AG04450 (cell line): Measurements from ENCODE around the gene MUS81. TPM values are rescaled to one million over a fixed set of nuclear protein-coding genes. Genes with fewer than 3 reads are reported as not detected.

Source experiments
- CTCF ChIA-PET: fragments of 300-600, 350-600 bp; formaldehyde crosslinking; extraction: SDS; loops from one replicate; lab custom pipeline; 2022; ENCODE audit warnings: antibody characterized with exemption, inconsistent platforms; lab: Charles Lee
- POLR2A ChIA-PET: fragments of 350-600 bp; formaldehyde crosslinking; extraction: SDS; loops from one replicate; lab custom pipeline; 2021; ENCODE audit warnings: antibody characterized with exemption, inconsistent platforms; lab: Yijun Ruan, JAX
- DNase-seq: peaks from one replicate; pipeline ENCODE4 v3.0.0-alpha.2; 2011; ENCODE audit warnings: low read depth, low spot score
- H3K27ac ChIP-seq: one replicate; pipeline ENCODE4 v1.5.1; 2012; ENCODE audit warnings: low read depth, low read length, control low read depth
- H3K27me3 ChIP-seq: one replicate; pipeline ENCODE4 v1.6.0; 2012; ENCODE audit warnings: low read length; ENCODE audit not compliant: control insufficient read depth, insufficient read depth
- H3K4me3 ChIP-seq: 2 replicates; pipeline ENCODE4 v1.5.1; 2011; ENCODE audit warnings: mild to moderate bottlenecking, low read depth, low read length, control low read depth
- H3K9me3 ChIP-seq: 2 replicates; pipeline ENCODE4 v1.5.1; 2012; ENCODE audit warnings: low read length; ENCODE audit not compliant: control insufficient read depth, insufficient read depth
- polyA plus RNA-seq: library from polyadenylated mRNA; depleted of rRNA; stranded (reverse); fragments of >200 nt; gene quantifications from 2 replicates; pipeline ENCODE4 v1.2.3, GENCODE V29; 2011
- TF ChIP-seq, protein P1 (sequence below): IDR thresholded peaks from 2 replicates; pipeline ENCODE4 v1.5.1; 2011; ENCODE audit warnings: low read depth, low read length, control low read depth, inconsistent platforms

MUS81 gene
- polyA plus RNA-seq, 1 experiment: 23.8 TPM

DNA sequence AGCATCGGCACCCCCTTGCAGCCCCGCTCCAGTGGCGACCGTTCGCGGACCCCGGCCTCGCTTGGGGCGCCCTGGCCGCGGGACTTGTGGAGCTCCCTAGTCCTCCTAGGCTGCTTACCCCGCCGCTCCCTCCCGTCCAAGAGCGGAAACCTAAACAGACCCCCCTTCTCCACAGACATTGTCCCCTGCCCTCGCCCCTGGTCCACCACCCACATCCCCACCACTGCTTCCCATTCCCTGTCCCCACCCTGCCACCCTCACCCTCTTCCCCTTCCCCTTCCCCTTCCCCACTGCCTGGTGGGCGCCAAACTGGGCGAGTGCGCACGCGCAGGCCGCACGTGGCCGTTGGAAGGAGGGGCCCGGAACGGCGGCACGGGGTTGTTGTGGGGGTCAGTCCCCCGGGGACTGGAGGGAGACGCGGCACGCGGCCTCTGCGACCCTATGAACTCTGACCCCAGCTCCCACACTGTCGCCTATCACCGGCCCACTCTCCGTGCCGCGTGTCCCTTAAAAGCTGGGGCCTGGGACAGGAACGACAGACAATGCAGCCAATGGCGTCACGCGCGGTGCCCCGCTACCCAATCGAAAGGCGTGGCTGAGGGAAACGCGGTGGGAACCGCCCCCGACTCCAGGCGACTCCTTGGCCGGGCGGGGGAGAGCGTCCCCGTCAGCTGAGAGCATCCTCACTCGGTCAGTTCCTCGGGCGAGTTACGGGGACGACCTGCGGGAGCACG, 26.8 kb upstream of the MUS81 start, which contains the start of gene SNX32:
Gene SNX32, plus strand, starts transcription at position 667 of the 734 bp plus-strand sequence. CDS start 103 bp downstream, outside the sequence.
- Histone ChIP-seq H3K4me3 (peak within 1 kb of the TSS; percentile 85), H3K27ac (no peak within 1 kb of the TSS), H3K9me3 (no peaks in the 10 kb centered on the region; the same call in 1 of the 2 replicates), H3K27me3 (peaks cover 29% of the 10 kb centered on the region)
- CTCF ChIA-PET: interaction anchor here (0.8 to 2.8 kb wide), 7 partner anchors 15 to 212 kb away, joined by 3 to 17 read pairs (median 5); partner anchors contain the start of gene KAT5
- POLR2A ChIA-PET: interaction anchor here (0.6 to 2.3 kb wide), 8 partner anchors 11 to 324 kb away, joined by 3 to 10 read pairs (median 4); partner anchors contain the start of genes CFL1 and RNASEH2C
- TF ChIP-seq, protein P1, sequence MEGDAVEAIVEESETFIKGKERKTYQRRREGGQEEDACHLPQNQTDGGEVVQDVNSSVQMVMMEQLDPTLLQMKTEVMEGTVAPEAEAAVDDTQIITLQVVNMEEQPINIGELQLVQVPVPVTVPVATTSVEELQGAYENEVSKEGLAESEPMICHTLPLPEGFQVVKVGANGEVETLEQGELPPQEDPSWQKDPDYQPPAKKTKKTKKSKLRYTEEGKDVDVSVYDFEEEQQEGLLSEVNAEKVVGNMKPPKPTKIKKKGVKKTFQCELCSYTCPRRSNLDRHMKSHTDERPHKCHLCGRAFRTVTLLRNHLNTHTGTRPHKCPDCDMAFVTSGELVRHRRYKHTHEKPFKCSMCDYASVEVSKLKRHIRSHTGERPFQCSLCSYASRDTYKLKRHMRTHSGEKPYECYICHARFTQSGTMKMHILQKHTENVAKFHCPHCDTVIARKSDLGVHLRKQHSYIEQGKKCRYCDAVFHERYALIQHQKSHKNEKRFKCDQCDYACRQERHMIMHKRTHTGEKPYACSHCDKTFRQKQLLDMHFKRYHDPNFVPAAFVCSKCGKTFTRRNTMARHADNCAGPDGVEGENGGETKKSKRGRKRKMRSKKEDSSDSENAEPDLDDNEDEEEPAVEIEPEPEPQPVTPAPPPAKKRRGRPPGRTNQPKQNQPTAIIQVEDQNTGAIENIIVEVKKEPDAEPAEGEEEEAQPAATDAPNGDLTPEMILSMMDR: no peak
- peak; percentile 78 for DNase-seq

DNA sequence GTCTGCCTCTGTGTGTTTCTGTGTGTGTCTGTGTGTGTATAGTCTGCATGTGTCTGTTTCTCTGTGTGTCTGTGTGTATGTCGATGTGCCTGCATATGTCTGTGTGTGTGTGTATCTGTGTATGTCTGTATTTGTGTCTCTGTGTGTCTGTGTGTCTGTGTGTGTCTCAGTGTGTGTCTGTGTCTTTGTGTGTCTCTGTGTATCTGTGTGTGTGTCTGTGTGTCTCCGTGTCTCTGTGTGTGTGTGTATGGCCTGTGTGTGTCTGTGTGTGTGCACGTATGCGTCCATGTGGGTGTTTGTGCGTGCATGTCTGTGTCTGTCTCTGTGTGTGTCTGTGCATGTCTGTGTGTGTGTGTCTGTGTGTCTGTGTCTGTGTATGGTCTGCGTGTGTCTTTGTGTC, 26.0 kb upstream of the MUS81 start:
- no peak overlapping the region for H3K27ac ChIP-seq
- H3K4me3 ChIP-seq: peak overlapping the region; percentile 85
- CTCF ChIA-PET: interaction anchor here (1.0 to 2.8 kb wide), 4 partner anchors 54 to 188 kb away, joined by 3 to 17 read pairs (median 7); partner anchors contain the start of gene KAT5
- H3K27me3 ChIP-seq: peaks cover 24% of the 10 kb centered on the region
- no peak for DNase-seq
- POLR2A ChIA-PET: interaction anchor here (0.6 to 2.3 kb wide), 6 partner anchors 10 to 114 kb away, joined by 3 to 10 read pairs (median 4); partner anchors contain the start of genes CFL1 and RNASEH2C
- H3K9me3 ChIP-seq: no peaks in the 10 kb centered on the region; the same call in 1 of the 2 replicates
- TF ChIP-seq, protein P1: no peak

DNA sequence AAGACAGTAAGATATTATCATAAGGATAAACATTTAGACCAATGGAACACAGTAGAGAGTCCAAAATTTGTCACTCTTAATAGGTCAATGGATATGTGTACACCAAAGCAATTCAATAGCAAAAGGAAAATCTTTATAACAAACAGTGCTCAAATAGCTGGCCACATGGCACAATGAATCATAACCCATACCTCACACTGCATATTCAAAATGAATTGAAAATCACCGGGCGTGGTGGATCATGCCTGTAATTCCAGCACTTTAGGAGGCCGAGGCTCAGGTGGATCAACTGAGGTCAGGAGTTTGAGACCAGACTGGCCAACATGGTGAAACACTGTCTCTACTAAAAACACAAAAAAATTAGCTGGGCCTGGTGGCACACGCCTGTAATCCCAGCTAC, 18.1 kb upstream of the MUS81 start:
- no peak for DNase-seq
- CTCF ChIA-PET: interaction anchor here (0.9 kb wide), 1 partner anchor 43 kb away, joined by 6 read pairs; no protein-coding TSS in a partner anchor
- TF ChIP-seq, protein P1: no peak

DNA sequence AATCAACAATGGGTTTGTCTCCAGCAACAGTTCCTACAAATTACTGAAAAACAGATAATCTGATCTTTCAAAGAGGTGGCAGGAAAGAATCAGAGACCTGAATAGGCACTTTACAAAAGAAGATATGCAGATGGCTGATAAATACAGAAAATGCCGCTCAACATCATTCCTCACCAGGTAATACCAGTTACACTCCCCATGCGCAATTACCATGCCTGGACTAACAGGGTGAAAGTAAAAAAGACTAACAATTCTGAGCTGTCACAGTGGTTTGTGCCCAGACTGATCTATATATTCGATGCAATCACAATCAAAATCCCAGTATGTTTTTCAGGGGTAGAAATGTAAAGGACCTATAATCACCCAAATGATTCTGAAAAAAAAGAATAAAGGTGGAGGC, 16.4 kb upstream of the MUS81 start:
- no peak for DNase-seq
- POLR2A ChIA-PET: interaction anchor here (0.9 kb wide), 1 partner anchor 10 kb away, joined by 4 read pairs; the partner anchor contains the start of gene SNX32
- Histone ChIP-seq H3K4me3 (no peak overlapping the region), H3K27me3 (no peaks in the 10 kb centered on the region), H3K27ac (no peak overlapping the region), H3K9me3 (no peaks in the 10 kb centered on the region)
- CTCF ChIA-PET: no interaction called here
- TF ChIP-seq, protein P1: no peak

More for the DNA sequence above, 18.1 kb upstream of the MUS81 start:
- Histone ChIP-seq H3K27me3 (no peaks in the 10 kb centered on the region), H3K27ac (no peak overlapping the region), H3K4me3 (no peak overlapping the region), H3K9me3 (no peaks in the 10 kb centered on the region)
- POLR2A ChIA-PET: no interaction called here
